ENCODE measurements around the gene SMC5.

GRCh38 chr9:70318002-70318401 lies 59.2 kb downstream of the SMC5 start:
- TF ChIP-seq, protein P1, sequence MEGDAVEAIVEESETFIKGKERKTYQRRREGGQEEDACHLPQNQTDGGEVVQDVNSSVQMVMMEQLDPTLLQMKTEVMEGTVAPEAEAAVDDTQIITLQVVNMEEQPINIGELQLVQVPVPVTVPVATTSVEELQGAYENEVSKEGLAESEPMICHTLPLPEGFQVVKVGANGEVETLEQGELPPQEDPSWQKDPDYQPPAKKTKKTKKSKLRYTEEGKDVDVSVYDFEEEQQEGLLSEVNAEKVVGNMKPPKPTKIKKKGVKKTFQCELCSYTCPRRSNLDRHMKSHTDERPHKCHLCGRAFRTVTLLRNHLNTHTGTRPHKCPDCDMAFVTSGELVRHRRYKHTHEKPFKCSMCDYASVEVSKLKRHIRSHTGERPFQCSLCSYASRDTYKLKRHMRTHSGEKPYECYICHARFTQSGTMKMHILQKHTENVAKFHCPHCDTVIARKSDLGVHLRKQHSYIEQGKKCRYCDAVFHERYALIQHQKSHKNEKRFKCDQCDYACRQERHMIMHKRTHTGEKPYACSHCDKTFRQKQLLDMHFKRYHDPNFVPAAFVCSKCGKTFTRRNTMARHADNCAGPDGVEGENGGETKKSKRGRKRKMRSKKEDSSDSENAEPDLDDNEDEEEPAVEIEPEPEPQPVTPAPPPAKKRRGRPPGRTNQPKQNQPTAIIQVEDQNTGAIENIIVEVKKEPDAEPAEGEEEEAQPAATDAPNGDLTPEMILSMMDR (IDR thresholded peaks at IDR 0.05): no peak
- no peak for TF ChIP-seq EZH2 (IDR thresholded peaks at IDR 0.05; ENCODE audit: borderline replicate concordance, insufficient read depth, low read depth, low read length, poor library complexity, severe bottlenecking)
